Activated CD4-positive, CD25-positive, alpha-beta regulatory T cell (primary cell): ENCODE measurements around the gene DRG2.
A peak's percentile ranks its signal among the peaks of the same experiment; 100 is the strongest.

Experiments used
- DNase-seq, 4 experiments: peaks; one replicate each; lab custom pipeline; 2025; lab: John Stamatoyannopoulos, UW

DRG2 gene

DNA sequence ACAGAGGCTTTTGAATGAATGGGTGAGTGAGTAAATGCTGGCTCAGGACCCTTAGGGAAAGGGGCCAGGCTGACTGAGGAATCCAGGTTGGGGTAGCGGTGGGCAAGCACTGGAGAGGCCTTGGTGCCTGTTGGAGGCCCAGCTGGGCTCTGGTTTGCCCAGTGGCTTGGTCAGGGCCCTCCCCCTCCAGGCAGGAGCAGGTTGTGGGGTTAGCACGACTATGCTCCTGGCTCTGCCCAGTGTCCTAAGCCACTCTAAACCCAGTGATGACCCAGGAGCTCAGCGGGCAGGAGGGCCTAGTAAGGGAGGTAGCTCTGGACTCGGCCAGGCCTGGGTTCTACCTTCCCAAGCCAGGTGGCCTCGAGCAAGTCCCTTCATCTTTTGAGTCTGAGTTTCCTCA, 28.3 kb downstream of the DRG2 start:
- DNase-seq = no peak

GRCh38 chr17:18117533-18117932, 29.8 kb downstream of the DRG2 start:
- no peak for DNase-seq

- no peak for DNase-seq
Measured at GRCh38 chr17:18117982-18118975, 30.5 kb downstream of the DRG2 start.

DNA sequence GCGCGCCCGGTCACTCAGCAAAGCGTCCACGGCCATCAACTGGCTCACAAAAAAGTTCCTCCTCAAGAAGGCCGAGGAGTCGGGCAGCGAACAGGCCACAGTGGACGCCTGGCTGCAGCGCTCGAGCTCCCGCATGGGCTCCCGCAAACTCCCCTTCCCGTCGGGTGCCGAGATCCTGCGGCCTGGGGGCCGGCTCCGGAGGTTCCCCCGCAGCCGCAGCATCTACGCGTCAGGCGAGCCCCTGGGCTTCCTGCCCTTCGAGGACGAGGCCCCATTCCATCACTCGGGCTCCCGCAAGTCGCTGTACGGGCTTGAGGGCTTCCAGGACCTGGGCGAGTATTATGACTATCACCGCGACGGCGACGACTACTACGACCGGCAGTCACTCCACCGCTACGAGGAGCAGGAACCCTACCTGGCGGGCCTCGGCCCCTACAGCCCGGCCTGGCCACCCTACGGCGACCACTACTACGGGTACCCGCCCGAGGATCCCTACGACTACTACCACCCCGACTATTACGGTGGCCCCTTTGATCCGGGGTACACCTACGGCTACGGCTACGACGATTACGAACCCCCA, 31.5 kb downstream of the DRG2 start:
- DNase-seq = no peak

GRCh38 chr17:18119938-18120337, 32.2 kb downstream of the DRG2 start:
- no peak for DNase-seq

DNA sequence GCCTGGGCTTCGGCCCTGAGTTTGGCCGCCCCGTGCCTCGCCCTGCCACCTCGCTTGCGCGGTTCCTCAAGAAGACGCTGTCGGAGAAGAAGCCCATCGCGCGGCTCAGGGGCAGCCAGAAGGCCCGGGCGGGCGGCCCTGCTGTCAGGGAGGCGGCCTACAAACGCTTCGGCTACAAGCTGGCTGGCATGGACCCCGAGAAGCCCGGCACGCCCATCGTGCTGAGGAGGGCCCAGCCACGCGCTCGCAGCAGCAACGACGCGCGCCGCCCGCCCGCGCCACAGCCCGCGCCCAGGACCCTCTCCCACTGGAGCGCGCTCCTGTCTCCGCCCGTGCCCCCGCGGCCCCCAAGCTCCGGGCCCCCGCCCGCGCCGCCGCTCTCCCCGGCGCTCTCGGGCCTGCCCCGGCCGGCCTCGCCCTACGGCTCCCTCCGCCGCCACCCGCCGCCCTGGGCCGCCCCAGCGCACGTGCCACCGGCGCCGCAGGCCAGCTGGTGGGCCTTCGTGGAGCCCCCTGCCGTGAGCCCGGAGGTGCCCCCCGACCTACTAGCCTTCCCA, 32.8 kb downstream of the DRG2 start:
- no peak for DNase-seq

GRCh38 chr17:18121144-18121910, 33.6 kb downstream of the DRG2 start:
- DNase-seq = no peak

GRCh38 chr17:18122990-18123753, 35.4 kb downstream of the DRG2 start:
- DNase-seq = no peak

GRCh38 chr17:18124345-18125126, 36.8 kb downstream of the DRG2 start:
- DNase-seq = no peak

- no peak for DNase-seq
Measured at GRCh38 chr17:18129041-18129502, 41.3 kb downstream of the DRG2 start.

GRCh38 chr17:18132711-18133110, 45.0 kb downstream of the DRG2 start:
- no peak for DNase-seq

DNA sequence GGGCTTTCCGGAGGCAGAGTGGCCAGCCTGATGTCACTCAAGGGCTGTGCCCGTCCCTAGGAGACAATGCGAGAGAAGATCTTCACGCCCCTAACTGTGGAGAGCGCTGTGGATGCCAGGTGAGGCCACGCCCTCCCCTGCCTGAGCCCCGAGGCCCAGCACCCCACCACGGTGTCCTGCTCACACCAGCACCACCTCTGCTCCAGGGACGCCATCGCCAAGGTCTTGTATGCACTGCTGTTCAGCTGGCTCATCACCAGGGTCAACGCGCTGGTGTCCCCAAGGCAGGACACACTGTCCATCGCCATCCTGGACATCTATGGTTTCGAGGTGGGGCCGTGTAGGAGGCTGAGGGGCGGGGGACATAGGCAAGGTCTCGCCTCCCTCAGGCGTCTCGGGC, 48.6 kb downstream of the DRG2 start:
- no peak for DNase-seq

DNA sequence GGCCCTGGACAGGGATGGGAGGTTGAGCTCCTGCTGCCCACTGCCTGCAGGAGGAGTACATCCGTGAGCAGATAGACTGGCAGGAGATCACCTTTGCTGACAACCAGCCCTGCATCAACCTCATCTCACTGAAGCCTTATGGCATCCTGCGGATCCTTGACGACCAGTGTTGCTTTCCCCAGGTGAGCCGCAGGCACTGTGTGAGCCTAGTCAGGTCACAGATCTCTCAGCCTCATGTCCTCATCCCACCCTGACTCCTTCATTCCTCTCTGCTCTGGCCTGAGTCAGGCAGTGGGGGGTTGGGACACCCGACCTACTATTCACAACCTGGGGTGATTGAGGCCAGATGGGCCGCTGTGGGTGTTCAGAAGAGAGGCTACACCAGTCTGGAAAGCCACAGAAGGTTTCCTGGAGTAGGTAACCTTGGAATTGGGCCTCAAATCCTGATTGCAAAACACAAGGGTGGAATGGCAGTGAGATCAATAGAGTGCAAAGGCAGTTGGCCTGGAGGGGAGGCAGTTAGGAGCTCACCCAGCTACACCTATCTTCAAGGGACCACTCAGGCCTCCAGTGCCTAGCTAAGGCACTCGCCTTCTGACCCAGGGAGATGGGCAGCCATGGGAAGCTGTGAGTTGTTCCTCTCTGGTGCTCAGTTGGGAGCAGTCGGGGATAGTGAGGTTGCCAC, 50.5 kb downstream of the DRG2 start:
- no peak for DNase-seq

GRCh38 chr17:18139092-18139491, 51.3 kb downstream of the DRG2 start:
- DNase-seq = no peak

DNA sequence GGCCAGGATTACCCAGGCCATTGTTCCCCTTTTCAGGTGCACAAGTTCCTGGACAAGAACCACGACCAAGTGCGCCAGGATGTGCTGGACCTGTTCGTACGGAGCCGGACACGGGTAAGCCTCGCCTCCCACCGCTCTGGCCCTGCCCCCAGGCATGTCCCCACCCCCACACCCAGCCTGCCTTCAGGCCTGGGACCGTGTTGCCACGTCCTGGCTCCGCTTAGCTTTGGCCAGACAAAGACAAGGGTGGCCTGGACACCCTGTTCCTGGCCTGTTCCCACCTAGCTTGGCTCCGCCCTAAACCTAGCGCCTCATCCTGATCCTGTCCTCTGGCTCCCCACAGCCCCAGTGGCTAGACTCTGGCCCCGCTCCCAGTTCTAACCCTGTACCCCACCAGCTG, 51.8 kb downstream of the DRG2 start:
- no peak for DNase-seq

- no peak for DNase-seq
Measured at GRCh38 chr17:18139949-18140348, 52.2 kb downstream of the DRG2 start.

GRCh38 chr17:18140648-18141047, 52.9 kb downstream of the DRG2 start:
- no peak for DNase-seq

- DNase-seq = peak in 2 of 4 experiments; percentile 6 to 19
Measured at GRCh38 chr17:18141210-18141803, 53.6 kb downstream of the DRG2 start.

- no peak for DNase-seq
Measured at GRCh38 chr17:18142417-18142816, 54.7 kb downstream of the DRG2 start.
